Body of pancreas (tissue), 4 donors: Measurements from ENCODE around the gene ABCC9.

Experiments used
- CTCF ChIP-seq, 7 experiments: fragments of 450-650 bp in 4 of 7; fragments of 200-600 bp in 3 of 7; sonication (generic) in 3 of 7; IDR thresholded peaks; one replicate each; pipeline ENCODE4 v1.5.1; 2016 to 2019; ENCODE audit warnings: antibody characterized with exemption in 7 of 7
- POLR2A ChIP-seq, 3 donors: fragments of 450-650 bp; IDR thresholded peaks; one replicate each; pipeline ENCODE4 v1.6.1; 2016; ENCODE audit warnings: antibody characterized with exemption in 3 of 3, mild to moderate bottlenecking in 2 of 3

- TF ChIP-seq CTCF (IDR thresholded peaks at IDR 0.05) (no peak), POLR2A (IDR thresholded peaks at IDR 0.05) (no peak)
Observed at GRCh38 chr12:21911832-21912231, 29.4 kb downstream of the ABCC9 start.
